Measurements from ENCODE around the gene CYP3A5.
"Not testable (repeated sequence)": the region's sequence is repeated elsewhere in the genome, so short reads cannot be mapped to it uniquely, and the experiment has no call there.

The CYP3A5 gene

DNA sequence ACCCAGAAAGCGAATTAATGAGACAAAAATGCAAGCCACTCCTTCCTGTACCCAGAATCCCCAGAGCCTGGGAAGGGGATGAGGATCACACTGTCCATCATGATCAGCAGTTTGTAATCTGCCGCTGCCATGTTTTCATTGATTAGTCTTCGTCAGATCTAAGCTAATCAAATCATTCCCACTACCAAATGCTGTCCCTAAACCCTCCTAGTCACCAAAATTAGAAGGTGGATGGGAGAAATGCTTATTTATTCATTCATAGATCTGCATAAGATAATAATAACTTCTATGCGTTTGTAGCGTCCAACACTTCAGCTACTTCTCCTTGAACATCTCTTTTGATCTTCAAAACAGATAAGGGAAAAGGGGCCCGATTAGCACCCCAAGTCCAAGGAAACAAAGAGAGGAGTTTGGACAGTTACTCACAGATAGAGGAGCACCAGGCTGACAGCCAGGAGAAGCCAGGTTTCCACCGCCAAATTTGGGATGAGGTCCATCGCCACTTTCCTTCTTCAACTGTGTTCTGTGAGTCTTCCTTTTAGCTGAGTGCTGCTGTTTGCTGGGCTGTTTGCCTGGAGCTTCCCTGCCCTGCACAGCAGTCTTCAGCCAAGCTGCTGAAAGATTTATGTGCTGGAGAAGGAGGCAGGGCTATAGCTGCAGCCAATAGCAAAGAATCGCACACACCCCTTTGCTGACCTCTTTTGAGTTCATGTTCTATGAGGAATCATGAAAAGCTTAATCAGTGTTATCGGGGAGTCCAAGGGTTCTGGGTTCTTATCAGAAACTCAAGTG lies at the start of gene CYP3A5:
Gene CYP3A5 (minus strand): TSS at position 597 of the 792 bp plus-strand sequence. CDS start 100 bp downstream, at position 497.
- no peak for DNase-seq

DNA sequence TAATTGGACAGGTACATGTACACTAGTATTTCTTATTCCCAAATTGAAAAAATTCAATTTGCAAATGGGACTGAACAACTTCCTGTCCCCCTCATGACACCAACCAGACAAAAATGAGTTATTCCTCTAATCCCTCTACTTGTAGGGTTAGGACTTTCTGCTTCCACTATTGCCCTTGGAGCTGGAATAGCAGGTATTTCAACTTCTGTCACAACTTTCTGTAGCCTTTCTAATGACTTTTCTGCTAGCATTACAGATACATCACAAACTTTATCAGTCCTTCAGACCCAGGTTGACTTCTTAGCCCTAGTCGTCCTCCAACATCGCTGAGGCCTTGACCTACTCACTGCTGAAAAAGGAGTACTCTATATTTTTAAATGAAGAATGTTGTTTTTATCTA lies 48.8 kb upstream of the CYP3A5 start:
- no peak for DNase-seq

DNA sequence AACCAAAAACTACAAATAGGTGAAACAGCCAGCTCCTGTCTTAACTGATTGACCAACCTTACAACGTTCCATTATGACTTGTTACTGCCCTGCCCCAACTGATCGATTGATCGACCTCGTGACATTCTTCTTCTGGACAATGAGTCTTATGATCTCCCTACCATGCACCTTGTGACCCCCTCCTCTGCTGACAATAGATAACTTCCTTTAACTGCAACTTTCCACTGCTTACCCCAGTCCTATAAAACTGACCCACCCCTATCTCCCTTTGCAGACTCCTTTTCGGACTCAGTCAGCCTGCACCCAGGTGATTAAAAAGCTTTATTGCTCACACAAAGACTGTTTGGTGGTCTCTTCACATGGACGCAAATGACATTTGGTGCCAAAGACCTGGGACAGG lies 43.4 kb upstream of the CYP3A5 start:
- not testable (repeated sequence) for DNase-seq

DNA sequence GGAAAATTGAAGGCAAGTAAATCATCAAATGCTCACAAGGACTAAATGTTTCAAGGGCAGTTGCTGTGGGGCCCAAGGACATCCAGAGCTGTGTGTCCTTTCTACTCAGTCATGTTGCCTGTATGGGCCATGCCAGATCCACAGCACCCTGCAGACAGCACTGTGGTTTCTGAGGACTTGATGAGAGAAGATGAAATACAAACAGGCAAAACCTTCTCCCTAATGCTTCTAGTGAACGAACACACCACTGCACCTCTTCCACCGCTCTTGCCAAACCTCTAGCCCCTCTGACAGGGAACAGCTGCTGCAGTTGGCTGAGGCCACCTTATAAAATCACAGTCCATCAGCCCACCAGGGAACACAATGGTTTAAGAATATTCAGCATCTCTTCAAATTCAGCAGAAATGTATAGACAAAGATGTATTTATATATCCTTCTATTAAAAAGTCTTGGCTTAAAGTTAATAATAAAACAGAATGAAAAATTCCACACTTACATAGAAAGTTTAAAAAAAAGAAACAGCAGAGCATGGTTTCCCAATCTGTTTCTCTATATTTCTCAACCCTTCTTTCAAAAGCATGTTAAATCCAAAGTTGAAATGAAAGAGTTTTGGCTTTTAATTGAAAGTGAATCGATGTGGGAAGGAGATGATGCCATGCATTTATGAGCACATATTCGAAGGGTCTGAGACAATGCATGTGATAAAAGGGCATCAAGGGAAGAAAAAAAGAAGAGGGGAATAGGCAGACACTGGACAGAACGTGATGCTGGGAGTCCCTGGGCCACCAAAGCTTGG lies 41.2 kb upstream of the CYP3A5 start:
- no peak for DNase-seq

DNA sequence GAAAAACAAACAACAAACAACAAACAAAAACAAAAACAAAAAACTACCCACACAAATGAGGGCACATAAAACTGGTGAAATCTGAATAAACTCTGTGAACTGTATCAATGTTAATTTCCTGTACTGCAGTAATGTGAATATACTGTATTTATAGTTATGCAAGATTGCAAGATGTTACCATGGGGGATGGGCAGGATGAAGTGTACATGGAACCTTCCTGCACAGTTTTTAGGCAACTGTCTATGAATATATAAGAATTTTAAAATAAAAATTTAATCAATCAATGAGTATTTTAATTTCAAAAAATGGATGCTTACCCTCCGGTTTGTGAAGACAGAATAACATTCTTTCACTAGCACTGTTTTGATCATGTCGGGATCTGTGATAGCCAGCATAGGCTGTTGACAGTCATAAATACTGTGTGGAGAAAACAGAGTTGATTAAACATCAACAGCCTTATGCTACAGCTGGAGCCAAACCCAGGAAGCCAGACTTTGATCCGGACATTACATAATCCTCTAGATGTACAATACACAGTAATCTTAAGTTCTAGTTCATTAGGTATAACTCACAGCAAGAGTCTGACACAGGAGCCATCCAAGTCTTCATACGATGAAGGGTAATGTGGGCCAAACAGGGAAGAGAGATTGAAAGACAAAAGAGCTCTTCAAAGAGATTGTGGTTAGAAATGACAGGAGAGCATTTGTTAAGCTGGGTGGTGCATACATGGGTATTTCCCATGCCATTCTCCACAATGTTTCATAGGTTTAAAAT lies 40.4 kb upstream of the CYP3A5 start:
- DNase-seq: no peak

DNA sequence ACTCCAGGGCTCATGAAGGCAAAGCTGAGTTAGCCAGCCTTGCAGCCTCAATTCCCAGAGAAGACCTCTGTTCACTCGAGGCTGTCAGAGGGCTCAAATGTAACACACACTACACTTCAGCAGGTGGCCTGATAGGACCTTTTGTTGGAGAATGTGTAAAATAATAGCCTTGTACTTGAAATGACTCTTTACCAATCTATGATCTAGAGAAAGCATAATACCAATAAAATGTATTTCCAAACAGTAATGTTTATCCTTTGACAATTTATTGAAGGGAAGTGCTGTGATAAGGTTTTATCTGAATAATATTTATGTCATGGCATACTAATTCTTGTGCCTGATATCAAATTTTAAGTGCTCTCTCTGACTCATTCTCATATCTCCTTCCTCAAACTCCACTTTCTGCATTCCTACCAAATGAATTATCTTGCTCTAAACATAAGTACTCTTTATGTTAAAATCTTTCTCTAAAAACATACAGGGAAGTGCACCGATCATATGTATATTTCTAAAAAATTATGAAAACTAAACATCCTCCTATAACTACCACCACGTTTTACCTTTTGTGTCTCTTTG lies 34.3 kb upstream of the CYP3A5 start:
- no peak for DNase-seq

DNA sequence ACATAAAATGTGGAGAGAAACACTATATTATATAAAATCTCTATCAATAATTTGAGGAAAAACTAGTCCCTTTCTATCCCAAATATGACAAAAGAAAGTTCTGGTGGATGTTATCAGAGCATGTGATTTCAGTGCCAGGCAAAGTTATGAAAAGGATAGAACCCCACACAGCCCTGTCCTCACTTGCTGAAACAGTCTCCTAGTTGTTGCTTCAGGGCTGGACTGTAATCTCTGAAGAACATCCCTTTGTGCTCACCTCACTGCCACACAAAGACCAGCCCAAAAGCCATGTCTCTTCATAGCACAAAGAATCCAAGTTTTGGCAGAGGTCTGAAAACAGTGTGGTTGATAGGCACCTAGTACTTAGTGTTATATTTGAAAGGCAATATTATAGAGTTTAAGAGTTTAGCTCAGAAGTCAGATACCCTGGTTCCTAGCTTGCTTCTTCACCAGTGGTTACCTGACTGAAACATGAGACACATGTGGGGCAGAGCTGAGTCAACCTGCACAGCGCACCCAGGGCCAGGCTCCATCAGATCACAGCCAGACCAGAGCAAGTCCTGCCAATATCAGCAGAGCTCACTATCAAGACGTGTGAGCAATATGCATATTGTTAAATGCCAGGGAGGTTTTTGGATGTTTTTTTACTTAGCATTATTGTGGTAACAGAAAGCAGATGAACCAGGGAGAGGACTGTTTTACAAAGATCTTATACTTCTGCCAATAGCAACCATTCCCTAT lies 30.2 kb upstream of the CYP3A5 start:
- no peak for DNase-seq

DNA sequence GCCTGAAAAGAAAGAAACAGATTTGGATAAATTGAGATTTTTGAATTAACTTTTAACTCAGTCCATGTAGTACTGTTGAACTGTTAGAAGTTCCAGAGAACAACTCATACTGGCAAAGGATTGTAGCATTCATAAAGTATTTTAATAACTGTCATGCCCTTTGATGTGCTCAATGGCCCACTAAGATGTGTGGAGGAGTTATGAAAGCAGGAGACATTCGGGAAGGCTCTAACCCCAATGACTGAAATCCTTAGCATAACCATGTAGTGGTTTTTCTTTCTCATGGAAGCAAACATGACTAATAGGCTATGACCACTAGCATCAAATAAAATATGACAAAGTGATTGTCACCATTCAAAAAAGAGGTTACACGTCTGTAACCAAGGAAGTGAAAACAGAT lies 29.5 kb upstream of the CYP3A5 start:
- DNase-seq: no peak

GRCh38 chr7:99707096-99707495 lies 27.3 kb upstream of the CYP3A5 start:
- no peak for DNase-seq

DNA sequence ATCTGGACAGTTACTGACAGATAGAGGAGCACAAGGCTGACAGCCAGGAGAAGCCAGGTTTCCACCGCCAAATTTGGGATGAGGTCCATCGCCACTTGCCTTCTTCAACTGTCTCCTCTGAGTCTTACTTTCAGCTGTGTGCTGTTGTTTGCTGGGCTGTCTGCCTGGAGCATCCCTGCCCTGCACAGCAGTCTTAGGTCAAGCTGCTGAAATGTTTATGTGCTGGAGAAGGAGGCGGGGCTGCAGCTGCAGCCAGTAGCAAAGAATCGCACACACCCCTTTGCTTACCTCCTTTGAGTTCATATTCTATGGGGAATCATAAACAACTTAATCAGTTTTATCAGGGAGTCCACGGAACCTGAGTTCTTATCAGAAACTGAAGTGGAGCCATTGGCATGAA lies 20.1 kb upstream of the CYP3A5 start:
- no peak for DNase-seq

GRCh38 chr7:99698867-99699730 lies 19.3 kb upstream of the CYP3A5 start:
- not testable (repeated sequence) for DNase-seq

DNA sequence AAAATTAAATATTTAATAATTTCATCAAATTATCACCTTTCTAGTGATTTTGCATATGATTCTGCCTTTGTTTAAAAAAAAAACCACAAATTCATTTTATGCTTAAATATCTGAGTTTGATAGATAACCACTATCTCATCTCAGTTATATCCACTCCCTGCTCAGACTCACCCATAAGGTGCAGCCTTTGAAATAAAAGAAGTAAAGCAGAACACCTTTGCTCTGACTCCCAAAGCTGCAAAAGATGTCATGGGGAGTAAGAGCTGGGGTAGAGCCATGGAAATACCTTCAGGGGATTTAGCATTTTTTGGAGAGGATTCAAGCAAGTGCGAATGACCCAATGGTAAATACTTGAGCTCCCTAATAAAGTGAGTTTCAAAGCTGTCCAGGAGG lies 15.1 kb upstream of the CYP3A5 start:
- DNase-seq: no peak

DNA sequence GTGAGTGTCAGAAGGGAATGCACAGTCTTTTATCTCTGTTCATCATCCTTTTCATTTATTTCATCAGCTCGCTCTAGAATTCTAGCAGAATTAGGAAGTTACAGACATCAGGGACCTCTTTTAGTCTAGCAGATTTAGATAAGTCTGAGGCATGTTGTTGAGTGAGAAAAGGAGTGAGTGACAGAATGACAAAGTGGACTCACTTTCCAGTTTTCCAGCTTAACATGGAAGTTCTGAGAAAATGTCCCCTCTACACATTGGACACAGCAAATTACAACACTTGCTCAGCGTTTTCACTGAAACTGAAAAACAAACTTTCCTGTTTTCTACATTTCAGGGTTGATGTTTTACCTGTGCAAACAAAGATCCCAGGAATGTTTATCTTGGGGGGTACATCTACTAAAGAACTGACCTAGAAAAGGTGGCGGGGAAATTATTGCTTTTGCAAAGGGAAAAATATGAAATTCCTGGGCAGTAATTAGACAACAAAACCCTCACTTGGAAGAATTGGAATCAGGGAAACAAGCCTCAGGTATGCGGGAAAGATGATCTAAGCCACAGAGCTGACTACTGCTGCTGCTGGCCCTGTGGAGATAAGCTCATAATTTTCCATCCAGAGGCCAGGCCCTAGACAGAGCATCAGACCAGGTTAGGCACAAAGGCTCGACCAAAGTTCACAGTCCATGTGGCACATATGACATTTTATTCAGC lies 14.6 kb upstream of the CYP3A5 start:
- no peak for DNase-seq

GRCh38 chr7:99693427-99694200 lies 13.8 kb upstream of the CYP3A5 start:
- peak; percentile 10 for DNase-seq

DNA sequence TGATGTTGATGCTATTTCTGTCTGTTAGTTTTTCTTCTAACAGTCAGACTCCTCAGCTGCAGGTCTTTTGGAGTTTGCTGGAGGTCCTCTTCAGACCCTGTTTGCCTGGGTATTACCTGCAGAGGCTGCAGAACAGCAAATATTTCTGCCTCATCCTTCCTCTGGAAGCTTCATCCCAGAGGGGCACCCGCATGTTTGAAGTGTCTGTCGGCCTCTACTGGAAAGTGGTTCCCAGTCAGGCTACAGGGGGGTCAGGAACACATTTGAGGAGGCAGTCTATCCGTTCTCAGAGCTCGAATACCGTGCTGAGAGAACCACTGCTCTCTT lies 13.3 kb upstream of the CYP3A5 start:
- DNase-seq: no peak

DNA sequence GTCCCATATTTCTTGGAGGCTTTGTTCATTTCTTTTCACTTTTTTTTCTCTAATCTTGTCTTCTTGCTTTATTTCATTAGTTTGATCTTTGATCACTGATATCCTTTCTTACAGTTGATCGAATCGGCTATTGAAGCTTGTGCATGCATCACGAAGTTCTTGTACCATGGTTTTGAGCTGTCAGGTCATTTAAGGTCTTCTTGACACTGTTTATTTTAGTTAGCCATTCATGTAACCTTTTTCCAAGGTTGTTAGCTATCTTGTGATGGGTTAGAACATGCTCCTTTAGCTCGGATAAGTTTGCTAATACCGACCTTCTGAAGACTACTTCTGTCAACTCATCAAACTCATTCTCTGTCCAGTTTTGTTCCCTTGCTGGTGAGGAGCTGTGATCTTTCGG lies 12.8 kb upstream of the CYP3A5 start:
- not testable (repeated sequence) for DNase-seq

GRCh38 chr7:99691658-99692057 lies 11.9 kb upstream of the CYP3A5 start:
- DNase-seq: not testable (repeated sequence)

- not testable (repeated sequence) for DNase-seq
Measured at GRCh38 chr7:99690918-99691317, 11.1 kb upstream of the CYP3A5 start.

GRCh38 chr7:99685871-99686608 lies 6.2 kb upstream of the CYP3A5 start:
- DNase-seq: not testable (repeated sequence)
